Panc1 (cell line): Measurements from ENCODE around the gene BLM. TPM values are rescaled to one million over a fixed set of nuclear protein-coding genes. Genes with fewer than 3 reads are reported as not detected.

Source experiments
- ATAC-seq: fragments of 200-7000 bp; cut with Tn5 transposase; 2 replicates; pipeline ENCODE4 v1.9.1; 2020; ENCODE audit warnings: mild to moderate bottlenecking, moderate library complexity
- BruUV-seq: library from RNA; stranded (reverse); fragments of 400-500 nt; replicated peaks from 2 replicates; lab custom pipeline; 2021; lab: Mats Ljungman, UMichigan
- CTCF ChIA-PET: fragments of 300-600 bp; sonication (Branson Sonifier 250); formaldehyde crosslinking; loops from one replicate; lab custom pipeline; 2022; ENCODE audit warnings: antibody characterized with exemption; lab: Charles Lee
- POLR2A ChIA-PET: fragments of 300-600 bp; sonication (Branson Sonifier 250); formaldehyde crosslinking; loops from one replicate; lab custom pipeline; 2022; ENCODE audit warnings: antibody characterized with exemption; lab: Charles Lee
- DNase-seq: peaks from one replicate; pipeline ENCODE4 v3.0.0-alpha.2; 2010; ENCODE audit warnings: low read depth, low spot score
- H3K27ac ChIP-seq: 2 replicates; pipeline ENCODE4 v1.5.1; 2011; ENCODE audit warnings: mild to moderate bottlenecking, low read length, inconsistent platforms
- H3K27me3 ChIP-seq: fragments of 200-500 bp; sonication (Bioruptor generic); 2 replicates; pipeline ENCODE4 v1.6.0; 2014; ENCODE audit warnings: low read length, inconsistent platforms; ENCODE audit not compliant: control insufficient read depth, insufficient read depth
- H3K36me3 ChIP-seq: fragments of 200-500 bp; sonication (Bioruptor generic); 2 replicates; pipeline ENCODE4 v1.5.1; 2014; ENCODE audit warnings: inconsistent platforms, mild to moderate bottlenecking, low read length, moderate library complexity; ENCODE audit not compliant: control insufficient read depth, insufficient read depth
- H3K4me1 ChIP-seq: 2 replicates; pipeline ENCODE4 v1.5.1; 2011; ENCODE audit warnings: inconsistent platforms, mild to moderate bottlenecking, low read length, moderate library complexity; ENCODE audit not compliant: control insufficient read depth, insufficient read depth
- H3K4me3 ChIP-seq, 2 experiments: 2 replicates each; pipeline ENCODE4 v1.5.1; 2011 to 2012; ENCODE audit warnings: low read depth in 2 of 2, low read length in 2 of 2, mild to moderate bottlenecking in 2 of 2, inconsistent platforms in 1 of 2, moderate library complexity in 1 of 2
- H3K9me3 ChIP-seq: fragments of 200-500 bp; sonication (Bioruptor generic); 2 replicates; pipeline ENCODE4 v1.5.1; 2014; ENCODE audit warnings: low read depth, mild to moderate bottlenecking, inconsistent platforms, low read length, moderate library complexity; ENCODE audit not compliant: control insufficient read depth, insufficient read depth
- POLR2AphosphoS5 ChIP-seq: IDR thresholded peaks from 2 replicates; pipeline ENCODE4 v1.6.1; 2012; ENCODE audit warnings: mild to moderate bottlenecking, low read depth, low read length, moderate library complexity
- SIN3A ChIP-seq: IDR thresholded peaks from 2 replicates; pipeline ENCODE4 v1.6.1; 2012; ENCODE audit warnings: low read depth, mild to moderate bottlenecking, low read length, moderate library complexity, borderline replicate concordance; ENCODE audit not compliant: insufficient read depth
- TCF7L2 ChIP-seq: IDR thresholded peaks from 2 replicates; pipeline ENCODE4 v1.6.1; 2011; ENCODE audit warnings: mild to moderate bottlenecking, low read depth, low read length, inconsistent platforms
- in situ Hi-C: cut with HindIII; loops from 2 replicates; pipeline ENCODE4 v1.10.0; 2016; ENCODE audit warnings: low sequenced_read_pairs, low pct_unique_long_range_greater_than_20kb
- intact Hi-C: fragments of 100-400 bp; cut with micrococcal nuclease; formaldehyde crosslinking; loops from one replicate; pipeline ENCODE4 v1.10.0; 2022; ENCODE audit not compliant: unreplicated experiment
- total RNA-seq: library from RNA; stranded (reverse); gene quantifications from one replicate; pipeline ENCODE4 v1.2.1, GENCODE V29; 2021; ENCODE audit not compliant: unreplicated experiment
- TF ChIP-seq, protein P1 (sequence below), 2 experiments: IDR thresholded peaks; 2 replicates each; pipeline ENCODE4 v1.6.1; 2011 to 2012; ENCODE audit warnings: low read depth in 2 of 2, control low read depth in 1 of 2, low read length in 1 of 2, mild to moderate bottlenecking in 1 of 2, moderate library complexity in 1 of 2; ENCODE audit not compliant: insufficient read depth in 1 of 2
- TF ChIP-seq, protein P2 (sequence below): fragments of 450-650 bp; IDR thresholded peaks from 2 replicates; pipeline ENCODE4 v1.5.1; 2017; ENCODE audit warnings: mild to moderate bottlenecking

The BLM gene
- total RNA-seq, 1 experiment from 2014 or later: 23.9 TPM

DNA sequence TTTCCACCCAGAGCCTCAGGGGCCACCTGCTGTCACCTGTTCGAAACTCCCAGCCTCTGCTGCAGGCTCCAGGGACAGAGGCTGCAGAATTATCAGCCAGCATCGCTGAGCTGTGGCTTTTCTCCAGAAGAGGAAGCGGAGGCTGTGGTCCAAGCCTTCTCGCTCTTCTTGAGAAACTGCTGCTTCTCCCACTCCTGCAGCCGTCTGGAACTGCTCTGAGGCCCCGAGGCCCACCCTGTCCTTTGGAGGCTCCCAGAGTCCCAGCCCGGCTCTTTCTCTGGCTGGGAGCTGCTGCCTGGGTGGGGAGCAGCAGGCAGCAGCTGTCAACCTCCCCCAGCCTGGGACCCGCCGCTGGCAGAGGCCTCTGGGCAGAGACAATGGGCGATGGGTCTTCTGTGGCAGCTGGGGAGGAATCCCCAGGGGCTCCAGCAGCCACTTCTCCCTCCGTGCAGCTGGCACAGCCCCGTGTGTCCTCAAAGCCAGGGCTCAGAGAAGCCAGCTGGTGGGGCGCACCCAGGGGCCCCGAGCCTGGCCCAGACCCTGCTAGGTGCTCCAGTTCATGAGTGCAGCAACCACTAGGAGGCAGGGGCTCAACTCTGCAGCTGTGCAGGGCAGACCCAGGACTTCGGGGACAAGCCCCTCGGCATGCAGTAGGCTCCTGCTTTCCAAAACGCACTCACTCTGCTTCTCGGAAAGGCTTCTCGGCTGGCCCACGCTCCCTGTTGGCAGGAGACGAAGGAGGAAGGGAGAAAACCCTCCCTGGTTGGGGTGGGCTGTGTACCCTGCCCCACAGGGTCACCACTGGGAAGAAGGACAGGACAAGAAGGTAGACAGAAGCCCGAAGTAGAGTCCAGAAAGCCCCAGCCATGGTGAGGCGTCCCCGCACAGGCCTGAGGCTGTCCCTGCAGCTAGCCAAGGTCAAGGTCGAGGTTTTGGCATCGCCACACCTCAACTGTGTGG, 101.4 kb downstream of the BLM start:
- intact Hi-C loops: no loop called here
- no TSS peak for BruUV-seq
- no peak overlapping the region for H3K4me3 ChIP-seq
- CTCF ChIA-PET: interaction anchor here (0.6 to 0.9 kb wide), 2 partner anchors 9 to 71 kb away, joined by 3 read pairs; no protein-coding TSS in a partner anchor
- TF ChIP-seq, protein P1, sequence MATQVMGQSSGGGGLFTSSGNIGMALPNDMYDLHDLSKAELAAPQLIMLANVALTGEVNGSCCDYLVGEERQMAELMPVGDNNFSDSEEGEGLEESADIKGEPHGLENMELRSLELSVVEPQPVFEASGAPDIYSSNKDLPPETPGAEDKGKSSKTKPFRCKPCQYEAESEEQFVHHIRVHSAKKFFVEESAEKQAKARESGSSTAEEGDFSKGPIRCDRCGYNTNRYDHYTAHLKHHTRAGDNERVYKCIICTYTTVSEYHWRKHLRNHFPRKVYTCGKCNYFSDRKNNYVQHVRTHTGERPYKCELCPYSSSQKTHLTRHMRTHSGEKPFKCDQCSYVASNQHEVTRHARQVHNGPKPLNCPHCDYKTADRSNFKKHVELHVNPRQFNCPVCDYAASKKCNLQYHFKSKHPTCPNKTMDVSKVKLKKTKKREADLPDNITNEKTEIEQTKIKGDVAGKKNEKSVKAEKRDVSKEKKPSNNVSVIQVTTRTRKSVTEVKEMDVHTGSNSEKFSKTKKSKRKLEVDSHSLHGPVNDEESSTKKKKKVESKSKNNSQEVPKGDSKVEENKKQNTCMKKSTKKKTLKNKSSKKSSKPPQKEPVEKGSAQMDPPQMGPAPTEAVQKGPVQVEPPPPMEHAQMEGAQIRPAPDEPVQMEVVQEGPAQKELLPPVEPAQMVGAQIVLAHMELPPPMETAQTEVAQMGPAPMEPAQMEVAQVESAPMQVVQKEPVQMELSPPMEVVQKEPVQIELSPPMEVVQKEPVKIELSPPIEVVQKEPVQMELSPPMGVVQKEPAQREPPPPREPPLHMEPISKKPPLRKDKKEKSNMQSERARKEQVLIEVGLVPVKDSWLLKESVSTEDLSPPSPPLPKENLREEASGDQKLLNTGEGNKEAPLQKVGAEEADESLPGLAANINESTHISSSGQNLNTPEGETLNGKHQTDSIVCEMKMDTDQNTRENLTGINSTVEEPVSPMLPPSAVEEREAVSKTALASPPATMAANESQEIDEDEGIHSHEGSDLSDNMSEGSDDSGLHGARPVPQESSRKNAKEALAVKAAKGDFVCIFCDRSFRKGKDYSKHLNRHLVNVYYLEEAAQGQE (IDR thresholded peaks at IDR 0.05; ENCODE audit: insufficient read depth in 1 of 2, low read depth in 2 of 2, low read length in 1 of 2): no peak
- TF ChIP-seq SIN3A (no peak), POLR2AphosphoS5 (no peak), TCF7L2 (no peak)
- TF ChIP-seq, protein P2, sequence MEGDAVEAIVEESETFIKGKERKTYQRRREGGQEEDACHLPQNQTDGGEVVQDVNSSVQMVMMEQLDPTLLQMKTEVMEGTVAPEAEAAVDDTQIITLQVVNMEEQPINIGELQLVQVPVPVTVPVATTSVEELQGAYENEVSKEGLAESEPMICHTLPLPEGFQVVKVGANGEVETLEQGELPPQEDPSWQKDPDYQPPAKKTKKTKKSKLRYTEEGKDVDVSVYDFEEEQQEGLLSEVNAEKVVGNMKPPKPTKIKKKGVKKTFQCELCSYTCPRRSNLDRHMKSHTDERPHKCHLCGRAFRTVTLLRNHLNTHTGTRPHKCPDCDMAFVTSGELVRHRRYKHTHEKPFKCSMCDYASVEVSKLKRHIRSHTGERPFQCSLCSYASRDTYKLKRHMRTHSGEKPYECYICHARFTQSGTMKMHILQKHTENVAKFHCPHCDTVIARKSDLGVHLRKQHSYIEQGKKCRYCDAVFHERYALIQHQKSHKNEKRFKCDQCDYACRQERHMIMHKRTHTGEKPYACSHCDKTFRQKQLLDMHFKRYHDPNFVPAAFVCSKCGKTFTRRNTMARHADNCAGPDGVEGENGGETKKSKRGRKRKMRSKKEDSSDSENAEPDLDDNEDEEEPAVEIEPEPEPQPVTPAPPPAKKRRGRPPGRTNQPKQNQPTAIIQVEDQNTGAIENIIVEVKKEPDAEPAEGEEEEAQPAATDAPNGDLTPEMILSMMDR: no peak
- peak; percentile 61 for ATAC-seq
- H3K4me1 ChIP-seq: no peaks in the 10 kb centered on the region; the same call in 1 of the 2 replicates
- H3K9me3 ChIP-seq: no peaks in the 10 kb centered on the region
- POLR2A ChIA-PET: interaction anchor here (0.5 kb wide), 1 partner anchor 26 kb away, joined by 9 read pairs; no protein-coding TSS in a partner anchor
- H3K36me3 ChIP-seq: no peaks in the 10 kb centered on the region
- H3K27me3 ChIP-seq: no peaks in the 10 kb centered on the region
- in situ Hi-C loops: no loop called here
- DNase-seq: no peak
- H3K27ac ChIP-seq: no peak overlapping the region

DNA sequence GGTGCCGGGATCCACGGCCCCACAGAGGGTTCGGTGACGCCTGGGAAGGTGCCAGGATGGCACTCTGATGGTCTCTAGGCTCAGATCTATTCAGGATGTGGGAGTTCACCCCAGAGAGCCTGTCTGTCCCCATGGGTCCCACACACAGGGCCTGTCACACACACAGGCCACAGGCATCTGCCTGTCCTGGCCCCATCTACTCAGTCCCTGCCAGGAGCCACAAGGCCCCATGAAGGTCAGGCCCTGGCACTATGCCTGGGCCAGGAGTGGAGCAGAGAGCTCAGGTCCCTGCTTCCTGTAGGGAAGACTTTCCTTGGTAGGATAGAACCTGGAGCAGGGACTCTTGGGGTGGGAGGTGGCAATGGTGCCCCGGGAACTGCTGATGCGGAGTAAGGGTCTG, 102.2 kb downstream of the BLM start:
- in situ Hi-C loops: no loop called here

DNA sequence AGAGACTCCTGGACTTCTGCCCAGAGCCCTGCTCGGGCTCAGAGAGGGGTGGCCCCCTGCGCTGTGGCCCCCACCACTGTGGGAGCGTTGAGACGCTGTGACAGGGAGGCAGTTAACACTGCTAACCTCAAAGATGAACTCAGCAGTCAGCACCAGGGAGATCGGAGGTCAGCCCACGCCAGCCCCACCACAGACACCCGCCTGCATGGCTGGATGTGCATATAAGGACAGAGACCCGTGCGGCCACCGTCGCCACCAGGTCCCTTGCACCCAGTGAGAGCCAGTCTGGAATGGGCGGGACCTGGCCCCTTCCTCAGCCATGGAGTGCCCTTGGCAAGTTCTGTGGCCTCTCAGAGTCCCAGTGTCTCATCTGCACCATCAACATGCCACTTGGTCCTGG, 102.7 kb downstream of the BLM start:
- no peak for DNase-seq
- Histone ChIP-seq H3K27me3 (no peaks in the 10 kb centered on the region), H3K4me3 (no peak overlapping the region), H3K27ac (no peak overlapping the region), H3K9me3 (no peaks in the 10 kb centered on the region), H3K36me3 (no peaks in the 10 kb centered on the region), H3K4me1 (no peaks in the 10 kb centered on the region; the same call in 1 of the 2 replicates)
- TF ChIP-seq, protein P2: no peak
- TF ChIP-seq SIN3A: no peak
- no peak for TF ChIP-seq TCF7L2
- TF ChIP-seq POLR2AphosphoS5: no peak
- TF ChIP-seq, protein P1 (IDR thresholded peaks at IDR 0.05; ENCODE audit: insufficient read depth in 1 of 2, low read depth in 2 of 2, low read length in 1 of 2): no peak
- POLR2A ChIA-PET: no interaction called here
- intact Hi-C loops (no loop called here), in situ Hi-C loops (no loop called here)
- no TSS peak for BruUV-seq
- CTCF ChIA-PET: no interaction called here
- ATAC-seq: 0 out of 2 replicates have a peak, but pooled peaks have one; percentile 9

More for the DNA sequence above, 102.2 kb downstream of the BLM start:
- Histone ChIP-seq H3K27me3 (no peaks in the 10 kb centered on the region), H3K4me1 (no peaks in the 10 kb centered on the region; the same call in 1 of the 2 replicates), H3K27ac (no peak overlapping the region), H3K4me3 (no peak overlapping the region), H3K9me3 (no peaks in the 10 kb centered on the region), H3K36me3 (no peaks in the 10 kb centered on the region)
- no peak for DNase-seq
- BruUV-seq: no TSS peak
- intact Hi-C loops: no loop called here
- TF ChIP-seq TCF7L2: no peak
- ChIA-PET POLR2A (no interaction called here), CTCF (no interaction called here)
- peak; percentile 51 for ATAC-seq
